ENCODE results near the gene GRM1.

Gene GRM1

DNA sequence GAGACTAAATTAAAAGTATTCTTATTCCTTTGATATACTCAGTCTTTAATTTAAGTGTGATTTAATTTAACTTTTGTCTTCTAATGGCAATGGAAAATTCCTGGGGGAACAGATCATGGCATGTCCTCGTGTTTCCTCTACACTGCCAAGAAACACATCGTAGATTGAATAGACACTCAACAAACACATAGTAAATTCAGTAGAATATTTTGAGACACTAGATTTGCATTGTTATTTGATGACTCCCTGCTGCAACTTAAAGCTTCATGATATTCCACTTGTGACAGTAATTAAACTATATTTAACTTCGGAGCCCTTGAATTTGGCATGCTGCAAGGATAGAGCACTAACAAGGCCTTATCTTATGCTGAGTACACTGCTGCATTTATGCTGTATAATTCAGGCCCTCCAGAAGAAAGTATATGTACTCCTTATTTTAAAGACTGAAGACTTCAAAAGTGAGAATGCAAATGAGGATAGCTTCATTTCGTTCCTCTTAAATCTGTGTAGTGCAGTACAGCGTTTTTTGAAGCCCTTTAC is 84.3 kb downstream of the GRM1 start:
- Histone ChIP-seq H3K79me2 (ENCODE audit: insufficient read depth, low read length) (no peaks in the 10 kb centered on the region), H3K4me1 (ENCODE audit: insufficient read depth, low read length, poor library complexity, severe bottlenecking) (no peaks in the 10 kb centered on the region), H3K4me3 (ENCODE audit: low read length, poor library complexity, severe bottlenecking) (no peak overlapping the region), H3K4me2 (ENCODE audit: low read depth, low read length, poor library complexity, severe bottlenecking) (no peak overlapping the region), H3K9me3 (ENCODE audit: insufficient read depth, low read depth, low read length) (no peaks in the 10 kb centered on the region), H2AFZ (ENCODE audit: low read length) (no peak overlapping the region), H3K9me2 (replicated peaks; ENCODE audit: low read depth, low read length) (no peaks in the 10 kb centered on the region), H3K27me3 (ENCODE audit: insufficient read depth, low read length, poor library complexity, severe bottlenecking) (no peaks in the 10 kb centered on the region), H4K20me1 (ENCODE audit: insufficient read depth, low read length, poor library complexity, severe bottlenecking) (no peaks in the 10 kb centered on the region), H3F3A (ENCODE audit: low read depth) (no peaks in the 10 kb centered on the region), H3K9ac (ENCODE audit: low read depth, low read length, poor library complexity, severe bottlenecking) (no peak overlapping the region), H3K36me3 (ENCODE audit: insufficient read depth, low read length) (no peaks in the 10 kb centered on the region)
- TF ChIP-seq, protein P1, sequence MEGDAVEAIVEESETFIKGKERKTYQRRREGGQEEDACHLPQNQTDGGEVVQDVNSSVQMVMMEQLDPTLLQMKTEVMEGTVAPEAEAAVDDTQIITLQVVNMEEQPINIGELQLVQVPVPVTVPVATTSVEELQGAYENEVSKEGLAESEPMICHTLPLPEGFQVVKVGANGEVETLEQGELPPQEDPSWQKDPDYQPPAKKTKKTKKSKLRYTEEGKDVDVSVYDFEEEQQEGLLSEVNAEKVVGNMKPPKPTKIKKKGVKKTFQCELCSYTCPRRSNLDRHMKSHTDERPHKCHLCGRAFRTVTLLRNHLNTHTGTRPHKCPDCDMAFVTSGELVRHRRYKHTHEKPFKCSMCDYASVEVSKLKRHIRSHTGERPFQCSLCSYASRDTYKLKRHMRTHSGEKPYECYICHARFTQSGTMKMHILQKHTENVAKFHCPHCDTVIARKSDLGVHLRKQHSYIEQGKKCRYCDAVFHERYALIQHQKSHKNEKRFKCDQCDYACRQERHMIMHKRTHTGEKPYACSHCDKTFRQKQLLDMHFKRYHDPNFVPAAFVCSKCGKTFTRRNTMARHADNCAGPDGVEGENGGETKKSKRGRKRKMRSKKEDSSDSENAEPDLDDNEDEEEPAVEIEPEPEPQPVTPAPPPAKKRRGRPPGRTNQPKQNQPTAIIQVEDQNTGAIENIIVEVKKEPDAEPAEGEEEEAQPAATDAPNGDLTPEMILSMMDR (conservative IDR thresholded peaks at IDR 0.05; ENCODE audit: low read length), result no peak
- TF ChIP-seq EZH2phosphoT487 (IDR thresholded peaks at IDR 0.05; ENCODE audit: borderline replicate concordance), result no peak

DNA sequence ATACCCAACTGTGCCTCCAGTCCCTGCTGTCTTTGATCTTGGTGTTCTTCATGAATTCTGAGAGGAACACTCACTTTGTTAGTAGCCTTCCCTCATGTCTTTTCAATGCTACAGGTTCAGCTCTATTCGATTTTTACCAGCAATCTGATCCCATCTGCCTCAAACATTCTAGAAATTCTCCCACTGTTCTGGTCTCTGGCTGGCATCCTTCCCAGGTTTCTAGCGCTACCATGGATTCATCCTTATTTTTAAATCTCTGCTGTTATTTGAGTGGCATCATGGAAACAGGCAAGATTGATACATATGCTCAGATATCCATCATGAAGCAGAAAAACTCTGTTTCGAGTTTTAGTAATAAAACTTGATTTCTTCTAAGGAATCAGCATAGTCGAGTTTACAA is 94.8 kb downstream of the GRM1 start:
- Histone ChIP-seq H3F3A (ENCODE audit: low read depth) (no peaks in the 10 kb centered on the region), H3K9me3 (ENCODE audit: insufficient read depth, low read depth, low read length) (no peaks in the 10 kb centered on the region), H3K9me2 (replicated peaks; ENCODE audit: low read depth, low read length) (no peaks in the 10 kb centered on the region), H2AFZ (ENCODE audit: low read length) (no peak overlapping the region), H3K4me3 (ENCODE audit: low read length, poor library complexity, severe bottlenecking) (no peak overlapping the region), H3K4me1 (ENCODE audit: insufficient read depth, low read length, poor library complexity, severe bottlenecking) (no peaks in the 10 kb centered on the region), H4K20me1 (ENCODE audit: insufficient read depth, low read length, poor library complexity, severe bottlenecking) (no peaks in the 10 kb centered on the region), H3K36me3 (ENCODE audit: insufficient read depth, low read length) (no peaks in the 10 kb centered on the region), H3K27me3 (ENCODE audit: insufficient read depth, low read length, poor library complexity, severe bottlenecking) (no peaks in the 10 kb centered on the region), H3K79me2 (ENCODE audit: insufficient read depth, low read length) (no peaks in the 10 kb centered on the region), H3K4me2 (ENCODE audit: low read depth, low read length, poor library complexity, severe bottlenecking) (no peak overlapping the region), H3K9ac (ENCODE audit: low read depth, low read length, poor library complexity, severe bottlenecking) (no peak overlapping the region)
- TF ChIP-seq, protein P1 (conservative IDR thresholded peaks at IDR 0.05; ENCODE audit: low read length), result no peak
- no peak for TF ChIP-seq EZH2phosphoT487 (IDR thresholded peaks at IDR 0.05; ENCODE audit: borderline replicate concordance)

DNA sequence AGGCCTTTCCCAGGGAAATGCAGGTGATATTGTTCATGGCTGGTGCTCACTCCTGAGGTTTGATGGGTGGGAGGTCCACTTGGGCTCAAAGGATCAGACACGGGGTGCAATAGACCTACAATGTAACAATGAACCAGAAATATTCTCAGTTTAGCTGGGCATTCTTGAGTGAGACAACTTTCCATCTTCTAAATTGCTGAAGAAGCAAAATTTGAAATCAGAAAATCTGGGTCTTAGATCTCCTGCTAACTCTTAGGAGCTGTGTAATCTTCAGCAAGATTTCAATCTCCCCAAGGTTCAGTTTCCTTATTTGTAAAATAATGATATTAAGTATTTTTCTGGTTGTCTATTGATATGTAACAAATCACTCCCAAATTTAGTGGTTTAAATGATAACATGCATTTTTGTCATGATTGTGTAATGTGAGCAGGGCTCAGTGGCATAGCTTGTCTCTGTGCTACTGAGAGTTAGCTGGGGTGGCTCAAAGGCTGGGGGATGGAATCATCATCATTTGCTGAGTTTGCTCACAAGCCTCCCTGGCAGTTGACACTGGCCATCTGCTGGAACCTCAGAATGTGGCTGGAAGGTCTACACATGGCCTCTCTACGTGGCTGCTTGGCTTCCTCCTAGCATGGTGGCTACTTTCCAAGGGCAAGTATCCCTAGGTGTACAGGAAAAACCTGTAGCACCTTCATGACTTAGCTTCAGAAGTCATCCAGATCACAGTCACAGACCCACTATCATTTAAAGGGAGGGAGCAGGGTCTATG is 98.8 kb downstream of the GRM1 start:
- Histone ChIP-seq H3F3A (ENCODE audit: low read depth) (no peaks in the 10 kb centered on the region), H2AFZ (ENCODE audit: low read length) (no peak overlapping the region), H3K79me2 (ENCODE audit: insufficient read depth, low read length) (no peaks in the 10 kb centered on the region), H3K9me2 (replicated peaks; ENCODE audit: low read depth, low read length) (no peaks in the 10 kb centered on the region), H3K9me3 (ENCODE audit: insufficient read depth, low read depth, low read length) (no peaks in the 10 kb centered on the region), H3K36me3 (ENCODE audit: insufficient read depth, low read length) (no peaks in the 10 kb centered on the region), H3K4me2 (ENCODE audit: low read depth, low read length, poor library complexity, severe bottlenecking) (no peak overlapping the region), H3K4me1 (ENCODE audit: insufficient read depth, low read length, poor library complexity, severe bottlenecking) (no peaks in the 10 kb centered on the region), H3K4me3 (ENCODE audit: low read length, poor library complexity, severe bottlenecking) (no peak overlapping the region), H4K20me1 (ENCODE audit: insufficient read depth, low read length, poor library complexity, severe bottlenecking) (no peaks in the 10 kb centered on the region), H3K9ac (ENCODE audit: low read depth, low read length, poor library complexity, severe bottlenecking) (no peak overlapping the region), H3K27me3 (ENCODE audit: insufficient read depth, low read length, poor library complexity, severe bottlenecking) (no peaks in the 10 kb centered on the region)
- TF ChIP-seq, protein P1 (conservative IDR thresholded peaks at IDR 0.05; ENCODE audit: low read length), result no peak

All from Loucy (cell line).